ENCODE measurements around the gene GZMH.
"Not testable (repeated sequence)": the region's sequence is repeated elsewhere in the genome, so short reads cannot be mapped to it uniquely, and the experiment has no call there.

Gene GZMH

DNA sequence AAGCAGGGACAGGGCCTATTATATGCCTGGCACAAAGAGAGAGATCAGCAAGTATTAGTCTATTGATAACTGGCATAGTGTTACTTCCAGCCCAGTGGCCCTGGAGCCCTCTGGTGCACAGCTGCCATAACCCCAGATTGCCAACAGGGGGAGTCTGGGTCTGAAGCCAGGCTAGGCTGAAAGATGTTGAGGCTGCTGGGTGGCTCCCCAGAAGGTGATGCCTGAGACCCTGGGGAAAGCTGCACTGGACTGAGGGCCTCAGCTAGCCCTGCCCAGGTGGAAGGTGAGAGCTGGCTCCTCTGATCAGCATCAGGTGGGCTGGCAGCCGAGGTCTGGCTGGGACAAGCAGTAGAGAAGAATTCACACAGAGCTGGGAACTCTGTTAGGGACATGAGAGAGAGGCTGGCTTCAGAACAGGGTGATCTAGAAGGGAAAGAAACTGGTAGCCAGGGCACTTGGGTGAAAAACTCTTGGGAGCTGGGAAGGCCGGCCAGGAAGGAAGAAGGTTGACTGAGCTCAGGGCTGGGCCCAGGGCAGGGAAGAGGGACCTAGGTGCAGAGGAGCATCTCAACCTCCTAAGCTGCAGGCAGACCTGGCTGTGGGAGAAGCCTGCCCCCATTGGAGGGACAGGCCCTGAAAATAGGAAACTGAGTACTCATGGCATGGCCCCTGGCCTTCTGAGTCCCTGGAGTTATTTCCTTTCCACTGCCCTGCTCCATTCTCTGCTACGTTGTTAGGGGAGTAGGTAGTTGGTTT lies 3.9 kb downstream of the GZMH start:
- peak; percentile 77 for DNase-seq (ENCODE audit: low spot score)
- in situ Hi-C loops (cut with MboI; ENCODE audit: low pct_unique_long_range_greater_than_20kb, low sequenced_read_pairs, unreplicated experiment), result loop anchor here (10.0 kb wide), 1 partner anchor 79 kb away; no protein-coding TSS in a partner anchor
- TF ChIP-seq, protein P1, sequence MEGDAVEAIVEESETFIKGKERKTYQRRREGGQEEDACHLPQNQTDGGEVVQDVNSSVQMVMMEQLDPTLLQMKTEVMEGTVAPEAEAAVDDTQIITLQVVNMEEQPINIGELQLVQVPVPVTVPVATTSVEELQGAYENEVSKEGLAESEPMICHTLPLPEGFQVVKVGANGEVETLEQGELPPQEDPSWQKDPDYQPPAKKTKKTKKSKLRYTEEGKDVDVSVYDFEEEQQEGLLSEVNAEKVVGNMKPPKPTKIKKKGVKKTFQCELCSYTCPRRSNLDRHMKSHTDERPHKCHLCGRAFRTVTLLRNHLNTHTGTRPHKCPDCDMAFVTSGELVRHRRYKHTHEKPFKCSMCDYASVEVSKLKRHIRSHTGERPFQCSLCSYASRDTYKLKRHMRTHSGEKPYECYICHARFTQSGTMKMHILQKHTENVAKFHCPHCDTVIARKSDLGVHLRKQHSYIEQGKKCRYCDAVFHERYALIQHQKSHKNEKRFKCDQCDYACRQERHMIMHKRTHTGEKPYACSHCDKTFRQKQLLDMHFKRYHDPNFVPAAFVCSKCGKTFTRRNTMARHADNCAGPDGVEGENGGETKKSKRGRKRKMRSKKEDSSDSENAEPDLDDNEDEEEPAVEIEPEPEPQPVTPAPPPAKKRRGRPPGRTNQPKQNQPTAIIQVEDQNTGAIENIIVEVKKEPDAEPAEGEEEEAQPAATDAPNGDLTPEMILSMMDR (IDR thresholded peaks at IDR 0.05; ENCODE audit: extremely low read depth, insufficient read depth, missing control alignments), result peak; percentile 92

DNA sequence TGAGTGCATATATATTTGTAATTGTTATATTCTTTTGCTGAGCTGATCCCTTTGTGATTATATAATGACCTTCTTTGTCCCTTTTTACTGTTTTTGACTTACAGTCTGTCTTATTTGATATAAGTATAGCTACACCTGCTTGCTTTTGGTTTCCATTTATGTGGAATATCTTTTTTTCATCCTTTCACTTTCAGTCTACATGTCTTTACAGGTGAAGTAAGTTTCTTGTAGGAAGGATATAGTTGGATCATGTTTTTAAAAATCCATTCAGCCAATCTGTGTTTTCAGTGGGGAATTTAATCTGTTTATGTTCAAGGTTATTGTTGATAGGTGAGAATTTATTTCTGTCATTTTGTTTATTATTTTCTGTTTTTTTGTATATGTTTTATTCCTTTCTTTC lies 12.1 kb downstream of the GZMH start:
- TF ChIP-seq, protein P1 (IDR thresholded peaks at IDR 0.05; ENCODE audit: extremely low read depth, insufficient read depth, missing control alignments), result no peak
- DNase-seq (ENCODE audit: low spot score), result no peak
- in situ Hi-C loops (cut with MboI; ENCODE audit: low pct_unique_long_range_greater_than_20kb, low sequenced_read_pairs, unreplicated experiment), result no loop called here

DNA sequence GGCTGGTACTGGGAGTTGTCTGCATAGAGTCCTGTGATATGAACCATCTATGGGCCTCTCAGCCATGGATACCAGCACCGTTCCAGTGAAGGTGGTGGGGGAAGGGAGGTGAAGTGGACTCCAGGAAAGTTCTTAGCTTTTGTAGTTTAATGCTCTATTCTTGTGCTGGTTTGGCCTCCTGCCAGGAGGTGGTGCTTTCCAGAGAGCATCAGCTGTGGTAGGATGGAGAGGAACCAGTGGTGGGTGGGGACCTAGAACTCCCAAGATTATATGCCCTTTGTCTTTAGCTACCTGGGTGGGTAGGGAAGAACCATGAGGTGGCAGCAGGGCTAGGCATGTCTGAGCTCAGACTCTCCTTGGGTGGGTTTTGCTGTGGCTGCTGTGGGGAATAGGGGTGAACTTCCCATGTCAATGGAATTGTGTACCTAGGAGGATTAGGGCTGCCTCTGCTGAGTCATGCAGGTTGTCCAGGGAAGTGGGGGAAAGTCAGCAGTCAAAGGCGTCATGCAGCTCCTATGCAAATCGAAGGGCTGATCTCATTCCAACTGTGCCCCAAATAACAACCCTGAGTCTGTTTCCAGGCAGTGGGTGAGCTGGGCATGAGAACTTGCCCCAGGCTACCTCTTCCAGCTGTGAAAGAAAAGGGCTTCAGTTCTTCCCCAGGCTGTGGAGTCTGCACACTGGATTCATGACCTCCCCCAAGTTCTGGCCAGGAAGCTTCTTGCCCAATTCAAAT lies 14.2 kb downstream of the GZMH start:
- TF ChIP-seq, protein P1 (IDR thresholded peaks at IDR 0.05; ENCODE audit: extremely low read depth, insufficient read depth, missing control alignments), result no peak
- no peak for DNase-seq (ENCODE audit: low spot score)
- in situ Hi-C loops (cut with MboI; ENCODE audit: low pct_unique_long_range_greater_than_20kb, low sequenced_read_pairs, unreplicated experiment), result no loop called here

DNA sequence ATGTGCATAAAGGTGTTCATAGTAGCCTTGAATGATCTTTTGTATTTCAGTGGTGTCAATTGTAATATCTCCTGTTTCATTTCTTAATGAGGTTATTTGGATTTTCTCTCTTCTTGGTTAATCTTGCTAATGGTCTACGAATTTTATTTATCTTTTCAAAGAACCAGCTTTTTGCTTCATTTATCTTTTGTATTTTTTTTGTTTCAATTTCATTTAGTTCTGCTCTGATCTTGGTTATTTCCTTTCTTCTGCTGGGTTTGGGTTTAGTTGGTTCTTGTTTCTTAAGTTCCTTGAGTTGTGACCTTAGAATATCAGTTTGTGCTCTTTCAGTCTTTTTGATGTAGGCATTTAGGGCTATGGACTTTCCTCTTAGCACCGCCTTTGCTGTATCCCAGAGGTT lies 18.5 kb downstream of the GZMH start:
- in situ Hi-C loops (cut with MboI; ENCODE audit: low pct_unique_long_range_greater_than_20kb, low sequenced_read_pairs, unreplicated experiment); DNase-seq (ENCODE audit: low spot score): not testable (repeated sequence)

DNA sequence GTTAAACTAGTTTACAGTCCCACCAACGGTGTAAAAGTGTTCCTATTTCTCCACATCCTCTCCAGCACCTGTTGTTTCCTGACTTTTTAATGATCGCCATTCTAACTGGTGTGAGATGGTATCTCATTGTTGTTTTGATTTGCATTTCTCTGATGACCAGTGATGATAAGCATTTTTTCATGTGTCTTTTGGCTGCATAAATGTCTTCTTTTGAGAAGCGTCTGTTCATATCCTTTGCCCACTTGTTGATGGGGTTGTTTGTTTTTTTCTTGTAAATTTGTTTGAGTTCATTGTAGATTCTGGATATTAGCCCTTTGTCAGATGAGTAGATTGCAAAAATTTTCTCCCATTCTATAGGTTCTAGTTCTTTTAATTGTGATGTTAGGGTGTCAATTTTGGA lies 25.1 kb downstream of the GZMH start:
- in situ Hi-C loops (cut with MboI; ENCODE audit: low pct_unique_long_range_greater_than_20kb, low sequenced_read_pairs, unreplicated experiment); DNase-seq (ENCODE audit: low spot score): not testable (repeated sequence)

DNA sequence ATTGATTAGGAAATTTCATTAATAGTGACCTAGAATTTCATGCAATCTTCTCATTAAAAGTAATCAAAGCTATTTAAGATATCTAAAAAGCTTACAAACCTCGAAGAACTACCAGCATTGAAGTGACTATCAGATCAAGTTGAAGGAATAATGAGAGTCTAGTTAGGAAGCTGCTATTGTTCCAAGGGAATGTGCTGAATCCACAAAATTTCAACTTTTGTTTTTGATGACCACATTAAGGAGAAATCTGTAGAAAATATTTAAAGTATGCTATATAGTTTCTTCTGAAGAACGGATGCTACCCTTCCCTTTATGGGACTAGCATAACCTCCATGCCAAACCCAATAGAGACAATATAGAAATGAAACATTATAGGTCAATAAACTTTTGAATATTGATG lies 30.9 kb downstream of the GZMH start:
- no peak for DNase-seq (ENCODE audit: low spot score)
- in situ Hi-C loops (cut with MboI; ENCODE audit: low pct_unique_long_range_greater_than_20kb, low sequenced_read_pairs, unreplicated experiment), result no loop called here
- TF ChIP-seq, protein P1 (IDR thresholded peaks at IDR 0.05; ENCODE audit: extremely low read depth, insufficient read depth, missing control alignments), result no peak

DNA sequence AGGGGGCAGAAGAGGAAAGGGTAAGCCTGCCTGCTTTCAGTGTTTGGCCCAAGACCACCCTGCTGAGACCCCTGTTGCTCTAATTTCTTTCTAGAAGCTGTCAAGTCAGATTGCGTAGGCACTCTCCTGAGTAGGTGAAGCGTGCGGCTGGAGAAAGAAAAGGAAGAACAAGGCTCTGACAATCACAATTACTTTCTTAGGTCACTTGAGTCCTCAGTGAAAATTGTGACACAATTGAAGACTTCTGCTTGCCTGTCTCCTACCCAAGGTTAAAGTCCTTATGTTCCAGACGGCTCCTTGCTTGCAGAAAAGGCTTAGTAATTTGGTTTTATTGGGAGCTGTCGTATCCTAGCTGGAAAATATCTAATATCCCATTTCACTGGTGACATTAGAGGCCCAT lies 32.7 kb downstream of the GZMH start:
- in situ Hi-C loops (cut with MboI; ENCODE audit: low pct_unique_long_range_greater_than_20kb, low sequenced_read_pairs, unreplicated experiment), result no loop called here
- TF ChIP-seq, protein P1 (IDR thresholded peaks at IDR 0.05; ENCODE audit: extremely low read depth, insufficient read depth, missing control alignments), result no peak
- DNase-seq (ENCODE audit: low spot score), result no peak

All from GM13977 (cell line).